HFF-Myc (cell line): ENCODE measurements around the gene TRPV5.

ENCODE experiments used
- DNase-seq: peaks from one replicate; pipeline ENCODE4 v3.0.0-alpha.2; 2011; ENCODE audit warnings: low read depth; ENCODE audit errors: extremely low read depth
- H3K4me3 ChIP-seq: replicated peaks from 2 replicates; pipeline ENCODE4 v1.5.1; 2011; ENCODE audit warnings: low read depth, mild to moderate bottlenecking, control low read depth, low read length
- CTCF ChIP-seq: IDR thresholded peaks from 2 replicates; pipeline ENCODE4 v1.5.1; 2012; ENCODE audit warnings: mild to moderate bottlenecking, low read depth, low read length, control low read depth; ENCODE audit errors: missing control alignments

The TRPV5 gene

GRCh38 chr7:142874409-142874808 lies 59.1 kb downstream of the TRPV5 start:
- H3K4me3 ChIP-seq = no peak overlapping the region
- no peak for DNase-seq
- TF ChIP-seq CTCF = no peak

- H3K4me3 ChIP-seq = no peak overlapping the region
- no peak for DNase-seq
- TF ChIP-seq CTCF = no peak
Observed at GRCh38 chr7:142873871-142874270, 59.7 kb downstream of the TRPV5 start.

GRCh38 chr7:142873281-142873784 lies 60.2 kb downstream of the TRPV5 start:
- H3K4me3 ChIP-seq = no peak overlapping the region
- no peak for DNase-seq
- peak; percentile 71 for TF ChIP-seq CTCF

GRCh38 chr7:142872106-142872675 lies 61.4 kb downstream of the TRPV5 start:
- DNase-seq = no peak
- no peak overlapping the region for H3K4me3 ChIP-seq
- no peak for TF ChIP-seq CTCF

GRCh38 chr7:142871260-142872105 lies 62.1 kb downstream of the TRPV5 start:
- no peak for DNase-seq
- H3K4me3 ChIP-seq = no peak overlapping the region
- no peak for TF ChIP-seq CTCF

GRCh38 chr7:142870566-142871259 lies 62.8 kb downstream of the TRPV5 start:
- no peak for TF ChIP-seq CTCF
- DNase-seq = no peak
- no peak overlapping the region for H3K4me3 ChIP-seq
